Stimulated activated naive B cell treated with anti-CD40 and anti-IgM and Interleukin-4, amounts not matched to agents 10 μg/mL and 1 μg/mL and 100 μg/mL, for 72 hours (primary cell): ENCODE data around the gene DNM1.
"Not testable (repeated sequence)": the region's sequence is repeated elsewhere in the genome, so short reads cannot be mapped to it uniquely, and the experiment has no call there.

Experiments used
- ATAC-seq, 2 donors: fragments of 150-1000 bp; cut with Tn5 transposase; replicated peaks; 2 replicates each; pipeline ENCODE4 v1.10.0; 2021; ENCODE audit warnings: moderate library complexity in 1 of 2
- DNase-seq: peaks from one replicate; pipeline ENCODE4 v3.0.0; 2021
- H3K27ac Mint-ChIP-seq: one replicate; pipeline ENCODE4 v1.8.0; 2022; ENCODE audit warnings: mild to moderate bottlenecking, mixed read lengths
- H3K27me3 Mint-ChIP-seq, 2 donors: one replicate each; pipeline ENCODE4 v1.8.0; 2022; ENCODE audit warnings: mixed read lengths in 2 of 2
- H3K36me3 Mint-ChIP-seq, 2 donors: one replicate each; pipeline ENCODE4 v1.8.0; 2022; ENCODE audit warnings: mixed read lengths in 2 of 2, mild to moderate bottlenecking in 1 of 2
- H3K4me1 Mint-ChIP-seq, 2 donors: one replicate each; pipeline ENCODE4 v1.8.0; 2022; ENCODE audit warnings: mixed read lengths in 2 of 2, mild to moderate bottlenecking in 1 of 2
- H3K4me3 Mint-ChIP-seq, 2 donors: one replicate each; pipeline ENCODE4 v1.8.0; 2022; ENCODE audit warnings: mild to moderate bottlenecking in 2 of 2, mixed read lengths in 2 of 2, moderate library complexity in 1 of 2
- H3K9me3 Mint-ChIP-seq, 2 donors: one replicate each; pipeline ENCODE4 v1.8.0; 2022; ENCODE audit warnings: mixed read lengths in 2 of 2, mild to moderate bottlenecking in 1 of 2

The DNM1 gene

DNA sequence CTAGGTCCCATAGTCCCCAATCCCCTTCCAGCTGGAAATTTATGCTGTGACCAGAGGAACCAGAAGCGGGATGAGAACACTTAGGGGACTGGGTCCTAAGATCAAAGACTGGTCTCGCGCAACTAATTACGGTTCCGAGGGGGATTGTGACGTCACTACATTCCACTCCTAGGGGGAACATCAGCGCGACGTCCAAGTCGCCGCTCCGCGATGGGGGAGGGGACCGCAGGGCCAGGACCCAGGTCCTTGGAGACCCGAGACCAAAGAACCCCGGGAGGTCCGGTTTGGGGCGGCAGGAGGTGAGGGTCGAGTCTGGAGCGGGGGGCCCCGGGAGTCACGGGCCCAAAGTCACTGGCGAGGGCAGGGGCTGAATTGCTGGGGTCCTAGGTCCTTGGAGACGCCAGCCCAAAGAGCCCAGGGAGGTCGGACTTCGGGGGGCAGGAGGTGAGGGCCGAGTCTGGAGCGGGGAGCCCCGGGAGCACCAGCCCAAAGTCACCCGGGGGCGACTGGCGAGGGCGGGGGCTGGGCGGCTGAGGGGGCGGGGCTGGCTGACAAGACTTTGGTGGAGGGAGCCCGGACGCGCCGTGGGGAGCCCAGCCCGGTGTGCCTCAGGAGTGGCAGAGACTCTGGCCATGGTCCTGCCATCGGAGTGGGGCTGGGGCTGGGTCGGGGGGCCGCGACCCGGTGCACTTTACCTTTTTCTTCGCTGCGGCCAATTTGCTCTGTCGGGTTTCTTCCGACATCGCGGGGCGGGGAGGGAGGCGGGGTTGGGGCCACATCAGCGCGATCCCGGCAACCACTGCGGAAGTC is 72.2 kb downstream of the DNM1 start, which contains the start of gene GOLGA2:
TSS of gene GOLGA2 (minus strand) at position 810 of the 810 bp plus-strand sequence. CDS start at position 779, 31 bp downstream.
- H3K36me3 Mint-ChIP-seq = peaks cover 24 to 44% of the 10 kb centered on the region in 2 donors
- no peaks in the 10 kb centered on the region for H3K9me3 Mint-ChIP-seq
- H3K4me3 Mint-ChIP-seq = peak within 1 kb of the TSS; percentile 94 to 98
- ATAC-seq (peak; percentile 70 to 72), DNase-seq (peak; percentile 17)
- H3K4me1 Mint-ChIP-seq = peaks cover 26 to 38% of the 10 kb centered on the region in 2 donors
- peak within 1 kb of the TSS; percentile 98 for H3K27ac Mint-ChIP-seq
- no peaks in the 10 kb centered on the region for H3K27me3 Mint-ChIP-seq

DNA sequence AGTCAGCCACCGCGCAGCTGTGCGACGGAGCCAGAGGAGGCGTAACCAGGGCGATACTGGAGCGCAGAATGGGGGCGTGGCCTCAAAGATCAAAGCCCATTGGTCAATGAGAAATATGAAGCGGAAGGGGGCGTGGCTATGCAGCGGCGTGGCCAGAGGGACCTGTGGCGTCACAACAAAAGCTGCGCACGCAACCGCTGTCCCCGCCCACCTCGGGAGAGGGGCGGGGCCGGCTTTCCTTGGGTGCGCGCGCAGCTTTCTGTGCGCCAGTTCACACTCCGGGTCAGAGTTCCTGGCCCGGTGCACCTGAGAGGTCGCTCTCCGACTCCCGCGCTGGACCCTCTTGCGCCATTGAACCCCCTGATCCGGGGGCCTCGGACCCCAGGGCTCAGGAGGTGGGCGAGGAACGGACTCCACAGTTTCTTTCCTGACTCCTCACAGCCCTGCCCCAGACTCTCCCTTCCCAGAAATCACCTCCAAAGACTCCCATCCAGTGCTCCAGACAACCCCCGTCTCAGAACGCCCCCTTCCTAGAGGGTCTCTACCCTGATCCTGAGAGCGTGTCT is 72.9 kb downstream of the DNM1 start, which contains the start of gene SWI5:
TSS of gene SWI5 (plus strand) at position 269 of the 566 bp plus-strand sequence.
- Mint-ChIP-seq H3K4me1 (peaks cover 26 to 38% of the 10 kb centered on the region in 2 donors), H3K27me3 (no peaks in the 10 kb centered on the region), H3K27ac (peak within 1 kb of the TSS; percentile 98), H3K36me3 (peaks cover 24 to 42% of the 10 kb centered on the region in 2 donors), H3K9me3 (no peaks in the 10 kb centered on the region), H3K4me3 (peak within 1 kb of the TSS; percentile 94 to 98)
- ATAC-seq (peak; percentile 98 to 99), DNase-seq (peak; percentile 99)

DNA sequence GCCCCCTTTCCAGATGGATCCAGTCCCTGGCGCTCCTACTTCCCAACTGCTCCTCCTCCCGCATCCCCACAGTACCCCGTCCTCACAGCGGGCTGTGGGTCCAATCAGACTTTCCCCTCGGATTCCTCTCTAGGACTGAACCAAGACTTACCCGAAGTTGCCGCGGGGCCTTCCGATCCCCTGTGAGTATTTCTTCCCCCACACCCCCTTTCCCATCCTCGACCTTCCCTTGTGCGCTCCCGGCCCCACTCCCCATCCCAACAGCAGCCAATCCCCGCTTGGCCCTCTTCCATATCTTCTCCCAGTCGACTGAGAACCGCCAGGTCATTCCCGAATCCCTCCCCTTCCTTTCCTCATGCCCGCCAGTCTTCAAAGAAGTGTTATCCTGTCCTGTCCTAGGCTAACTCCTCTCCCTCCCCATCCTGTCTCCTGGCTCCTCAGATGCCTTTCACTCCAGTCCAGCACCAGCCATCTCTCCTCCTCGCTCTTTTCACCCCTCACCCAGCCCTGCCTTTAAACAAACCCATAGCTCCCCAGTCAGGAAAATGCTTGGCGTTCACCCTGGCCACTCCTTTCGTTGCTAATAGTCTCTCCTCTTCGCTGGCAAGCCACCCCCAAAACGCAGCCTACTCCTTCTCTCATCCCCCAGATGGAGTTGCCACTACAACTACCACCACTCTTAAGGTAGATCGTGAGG is 73.5 kb downstream of the DNM1 start:
- H3K4me1 Mint-ChIP-seq = peaks cover 24 to 38% of the 10 kb centered on the region in 2 donors
- H3K27me3 Mint-ChIP-seq = no peaks in the 10 kb centered on the region
- no peak for DNase-seq
- peaks cover 20 to 40% of the 10 kb centered on the region in 2 donors for H3K36me3 Mint-ChIP-seq
- ATAC-seq = no peak
- peak overlapping the region; percentile 94 to 98 for H3K4me3 Mint-ChIP-seq
- no peaks in the 10 kb centered on the region for H3K9me3 Mint-ChIP-seq
- H3K27ac Mint-ChIP-seq = peak overlapping the region; percentile 98

DNA sequence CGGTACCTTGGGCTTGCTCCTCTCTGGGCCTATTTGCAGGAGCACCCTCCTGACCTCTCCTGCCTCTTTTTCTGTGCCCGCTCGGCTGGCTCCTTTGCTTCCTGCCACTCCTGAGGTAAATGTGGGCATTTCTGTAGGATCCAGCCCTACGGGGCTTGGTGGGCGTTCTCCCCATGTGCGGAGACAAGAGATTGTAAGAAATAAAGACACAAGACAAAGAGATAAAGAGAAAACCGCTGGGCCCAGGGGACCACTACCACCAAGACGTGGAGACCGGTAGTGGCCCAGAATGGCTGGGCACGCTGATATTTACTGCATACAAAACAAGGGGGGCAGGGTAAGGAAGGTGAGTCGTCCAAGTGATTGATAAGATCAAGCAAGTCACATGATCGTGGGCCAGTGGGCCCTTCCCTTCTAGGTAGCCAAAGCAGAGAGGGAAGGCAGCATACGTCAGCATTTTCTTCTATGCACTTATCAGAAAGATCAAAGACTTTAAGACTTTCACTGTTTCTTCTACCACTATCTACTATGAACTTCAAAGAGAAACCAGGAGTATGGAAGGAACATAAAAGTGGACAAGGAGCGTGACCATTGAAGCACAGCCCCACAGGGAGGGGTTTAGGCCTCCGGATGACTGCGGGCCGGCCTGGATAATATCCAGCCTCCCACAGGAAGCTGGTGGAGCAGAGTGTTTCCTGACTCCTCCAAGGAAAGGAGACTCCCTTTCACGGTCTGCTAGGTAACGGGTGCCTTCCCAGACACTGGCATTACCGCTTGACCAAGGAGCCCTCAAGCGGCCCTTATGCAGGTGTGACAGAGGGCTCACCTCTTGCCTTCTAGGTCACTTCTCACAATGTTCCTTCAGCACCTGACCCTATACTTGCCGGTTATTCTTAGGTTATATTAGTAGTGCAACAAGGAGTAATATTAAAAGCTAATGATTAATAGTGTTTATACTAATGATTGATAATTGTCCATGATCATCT is 76.2 kb downstream of the DNM1 start:
- H3K27me3 Mint-ChIP-seq, H3K27ac Mint-ChIP-seq, H3K9me3 Mint-ChIP-seq, ATAC-seq, H3K4me3 Mint-ChIP-seq, DNase-seq: not testable (repeated sequence)
- Mint-ChIP-seq H3K4me1 (peaks cover 24 to 32% of the 10 kb centered on the region in 2 donors), H3K36me3 (peaks cover 11 to 29% of the 10 kb centered on the region in 2 donors)

DNA sequence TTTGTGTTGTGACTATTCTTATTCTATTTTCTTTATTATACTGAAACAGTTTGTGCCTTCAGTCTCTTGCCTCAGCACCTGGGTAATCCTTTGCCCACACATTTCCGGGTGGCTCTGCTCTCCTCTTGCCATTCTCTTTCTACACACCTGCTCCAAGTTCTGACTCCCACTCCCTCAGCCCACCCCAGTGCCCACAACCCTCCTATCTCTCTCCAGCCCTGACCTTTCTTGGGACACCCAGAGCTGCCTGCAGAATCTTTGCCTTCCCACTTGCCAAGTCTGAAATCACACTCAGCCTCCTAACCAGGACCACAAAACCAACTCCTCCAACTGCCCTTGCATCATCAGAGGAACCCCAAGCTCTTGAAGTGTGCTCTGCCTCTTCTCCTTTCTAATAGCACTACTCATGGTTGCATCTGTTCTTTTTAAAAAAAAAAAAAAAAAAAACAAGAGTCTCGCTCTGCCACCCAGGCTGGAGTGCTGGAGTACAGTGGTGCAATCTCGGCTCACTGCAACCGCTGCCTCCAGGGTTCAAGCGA is 77.0 kb downstream of the DNM1 start:
- H3K27ac Mint-ChIP-seq = no peak overlapping the region

DNA sequence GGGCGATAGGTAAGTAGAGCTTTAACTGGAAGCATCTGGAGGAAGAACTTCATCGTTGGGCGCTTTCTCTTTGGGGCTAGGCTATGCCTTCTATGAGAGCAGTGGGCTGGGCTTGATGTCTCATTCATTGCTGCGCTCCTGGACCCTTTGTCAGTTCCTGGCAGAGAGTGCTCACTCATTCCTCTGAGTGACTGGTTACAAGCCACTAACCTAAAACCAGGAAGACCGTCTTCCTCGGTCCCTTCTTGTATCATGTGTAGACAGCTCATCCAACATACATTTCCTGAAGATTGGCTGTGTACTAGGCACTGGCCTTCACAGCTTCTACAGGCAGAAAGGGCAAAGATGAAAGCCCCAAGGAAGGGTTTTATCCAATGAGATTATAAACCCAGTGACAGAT is 79.3 kb downstream of the DNM1 start:
- Mint-ChIP-seq H3K27ac (no peak overlapping the region), H3K9me3 (no peaks in the 10 kb centered on the region), H3K36me3 (peaks cover 13 to 20% of the 10 kb centered on the region in 2 donors), H3K4me1 (peaks cover 10 to 14% of the 10 kb centered on the region in 2 donors), H3K27me3 (no peaks in the 10 kb centered on the region), H3K4me3 (no peak overlapping the region)
- DNase-seq (no peak), ATAC-seq (no peak)

More for the DNA sequence above, 77.0 kb downstream of the DNM1 start:
- H3K4me3 Mint-ChIP-seq = no peak overlapping the region
- peaks cover 23 to 27% of the 10 kb centered on the region in 2 donors for H3K4me1 Mint-ChIP-seq
- H3K27me3 Mint-ChIP-seq = no peaks in the 10 kb centered on the region
- ATAC-seq (no peak), DNase-seq (no peak)
- no peaks in the 10 kb centered on the region for H3K9me3 Mint-ChIP-seq
- H3K36me3 Mint-ChIP-seq = peaks cover 13 to 29% of the 10 kb centered on the region in 2 donors

DNA sequence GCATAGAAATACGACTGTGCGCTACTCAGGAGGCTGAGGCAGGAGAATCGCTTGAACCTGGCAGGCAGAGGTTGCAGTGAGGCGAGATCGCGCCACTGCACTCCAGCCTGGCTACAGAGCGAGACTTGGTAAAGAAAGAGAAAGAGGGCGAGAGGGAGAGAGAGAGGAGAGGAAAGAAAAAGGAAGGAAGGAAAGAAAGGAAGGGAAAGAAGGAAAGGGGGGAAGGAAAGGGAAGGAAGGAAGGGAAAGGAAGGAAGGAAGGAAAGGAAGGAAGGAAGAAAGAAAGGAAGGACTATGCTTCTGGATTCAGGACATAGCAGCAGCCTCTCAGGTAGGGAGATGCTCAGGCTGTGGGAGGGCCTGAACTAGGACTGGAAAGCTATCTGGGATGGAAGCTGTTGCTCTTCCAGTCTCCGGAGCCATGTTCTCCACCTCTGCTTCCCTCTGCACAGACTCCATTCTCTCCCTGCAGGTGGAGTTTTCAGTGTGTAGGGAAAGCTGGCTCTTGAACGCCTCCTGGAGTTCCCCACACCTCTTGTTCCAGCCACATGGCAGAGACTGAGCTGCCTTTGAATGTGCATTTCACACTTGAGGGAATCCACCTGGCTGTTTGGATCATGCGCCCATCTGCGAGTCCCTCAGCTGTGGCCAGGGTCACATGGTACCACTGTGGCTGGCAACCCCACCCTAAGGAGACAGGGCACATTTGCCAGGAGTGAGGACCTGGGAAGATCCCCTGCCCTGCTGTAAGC is 82.0 kb downstream of the DNM1 start:
- Mint-ChIP-seq H3K27ac (peak overlapping the region; percentile 20), H3K9me3 (no peaks in the 10 kb centered on the region), H3K4me1 (peaks cover 6 to 7% of the 10 kb centered on the region in 2 donors), H3K36me3 (peaks cover 20 to 30% of the 10 kb centered on the region in 2 donors), H3K4me3 (no peak overlapping the region), H3K27me3 (no peaks in the 10 kb centered on the region)
- ATAC-seq (no peak), DNase-seq (no peak)

DNA sequence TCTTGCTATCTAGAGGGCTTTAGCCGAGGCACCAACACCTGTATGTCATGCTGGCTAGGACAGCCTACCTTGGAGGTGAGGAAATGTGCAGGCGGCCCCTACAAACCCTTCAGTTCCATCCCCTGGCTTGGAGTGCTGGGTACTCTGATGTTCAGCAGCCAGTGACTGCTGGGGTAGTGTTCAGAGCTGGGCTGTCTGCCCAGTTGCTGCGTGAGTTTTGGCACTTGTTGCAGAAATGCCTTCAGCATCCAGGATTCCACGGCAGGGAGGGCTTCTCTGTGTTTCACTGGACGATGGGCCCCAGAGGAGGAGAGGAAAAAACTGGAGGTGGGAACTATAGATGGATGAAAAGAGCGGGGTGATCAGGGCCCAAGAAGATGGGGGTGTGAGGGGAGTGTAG is 83.3 kb downstream of the DNM1 start:
- Mint-ChIP-seq H3K27ac (peak overlapping the region; percentile 59), H3K4me3 (no peak overlapping the region), H3K36me3 (peaks cover 19 to 23% of the 10 kb centered on the region in 2 donors), H3K27me3 (no peaks in the 10 kb centered on the region), H3K4me1 (peaks cover 6 to 7% of the 10 kb centered on the region in 2 donors), H3K9me3 (no peaks in the 10 kb centered on the region)
- DNase-seq (no peak), ATAC-seq (no peak)

DNA sequence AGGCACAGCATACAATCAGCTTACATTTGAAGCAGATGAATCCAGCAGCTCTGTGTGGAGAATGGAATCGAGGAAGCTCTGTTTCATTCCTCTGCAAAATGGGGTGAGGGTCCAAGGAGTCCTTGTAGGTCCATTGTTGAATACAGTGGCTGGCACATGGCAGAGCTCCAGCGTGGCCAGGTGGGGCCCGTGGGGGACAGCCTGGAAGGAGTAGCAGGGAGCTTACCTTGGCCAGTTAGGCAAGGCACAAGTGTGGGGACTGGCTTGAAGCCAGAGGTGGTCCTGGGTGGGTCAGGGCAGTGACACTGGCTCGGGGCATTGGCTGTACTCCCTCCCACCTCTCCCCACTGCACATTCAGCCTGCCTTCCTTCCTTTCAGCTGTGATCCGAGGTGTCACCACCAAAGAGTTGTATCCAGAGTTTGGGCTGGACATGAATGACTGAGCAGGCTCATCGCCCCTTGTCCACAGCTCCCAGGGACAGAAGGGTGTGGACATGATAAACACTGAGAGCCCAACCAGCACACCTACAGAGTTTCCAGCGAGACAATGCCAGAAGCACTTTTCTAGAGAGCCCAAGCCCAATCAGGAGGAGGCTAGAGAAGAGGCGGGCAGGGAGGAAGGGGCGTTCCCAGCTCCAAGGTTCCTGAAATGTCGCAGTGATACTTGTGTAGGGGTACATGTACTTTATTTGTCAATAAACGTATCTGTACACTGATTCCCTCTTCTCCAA is 85.3 kb downstream of the DNM1 start:
- no peaks in the 10 kb centered on the region for H3K27me3 Mint-ChIP-seq
- no peak overlapping the region for H3K27ac Mint-ChIP-seq

DNA sequence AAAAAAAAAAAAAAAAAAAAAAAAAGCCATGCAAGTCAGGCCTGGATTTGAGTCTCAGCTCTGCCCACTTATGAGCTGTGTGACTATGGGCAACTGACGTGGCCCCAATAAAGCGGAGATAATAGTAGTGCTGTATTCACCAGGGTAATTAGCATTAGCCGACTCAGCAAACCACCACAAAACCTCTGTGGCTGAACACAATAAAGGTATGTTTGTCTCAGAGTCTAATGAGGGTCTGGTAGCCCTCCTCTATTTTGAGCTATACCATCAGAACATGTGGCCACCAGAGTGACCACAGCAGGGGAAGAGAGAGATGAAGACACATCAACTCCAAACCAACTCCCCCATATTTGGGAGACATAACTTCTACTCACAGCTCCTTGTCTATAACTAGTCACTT is 88.8 kb downstream of the DNM1 start:
- no peak overlapping the region for H3K4me3 Mint-ChIP-seq
- H3K4me1 Mint-ChIP-seq = peaks cover 0 to 3% of the 10 kb centered on the region in 2 donors
- no peaks in the 10 kb centered on the region for H3K27me3 Mint-ChIP-seq
- H3K9me3 Mint-ChIP-seq = no peaks in the 10 kb centered on the region
- DNase-seq (no peak), ATAC-seq (no peak)
- peaks cover 18 to 21% of the 10 kb centered on the region in 2 donors for H3K36me3 Mint-ChIP-seq
- H3K27ac Mint-ChIP-seq = no peak overlapping the region

More for the DNA sequence above, 85.3 kb downstream of the DNM1 start:
- peaks cover 6 to 7% of the 10 kb centered on the region in 2 donors for H3K4me1 Mint-ChIP-seq
- no peaks in the 10 kb centered on the region for H3K9me3 Mint-ChIP-seq
- H3K4me3 Mint-ChIP-seq = no peak overlapping the region
- H3K36me3 Mint-ChIP-seq = peaks cover 19 to 22% of the 10 kb centered on the region in 2 donors
- DNase-seq = no peak
- no peak for ATAC-seq

DNA sequence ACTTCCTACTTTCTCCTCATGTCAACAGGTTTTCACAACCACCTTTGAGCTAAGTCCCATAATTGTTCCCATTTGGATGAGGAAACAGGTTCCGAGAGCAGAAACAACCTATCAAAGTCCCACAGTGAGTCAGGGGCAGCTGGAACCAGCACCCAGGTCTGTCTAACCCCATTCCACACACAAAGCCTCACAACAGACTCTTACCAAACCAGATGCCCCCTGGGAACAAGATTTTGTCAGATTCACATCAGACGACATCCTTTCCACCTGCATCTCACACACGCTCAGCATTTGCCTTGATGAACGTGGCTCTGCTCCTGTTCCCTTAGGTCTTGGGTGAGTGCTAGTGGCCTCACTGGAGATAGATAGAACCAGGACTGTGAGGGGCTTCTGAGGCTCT is 89.9 kb downstream of the DNM1 start:
- Mint-ChIP-seq H3K36me3 (peaks cover 15 to 16% of the 10 kb centered on the region in 2 donors), H3K27me3 (no peaks in the 10 kb centered on the region), H3K4me3 (no peak overlapping the region), H3K9me3 (no peaks in the 10 kb centered on the region), H3K4me1 (peaks cover 0 to 3% of the 10 kb centered on the region in 2 donors), H3K27ac (no peak overlapping the region)
- no peak for DNase-seq
- no peak for ATAC-seq

DNA sequence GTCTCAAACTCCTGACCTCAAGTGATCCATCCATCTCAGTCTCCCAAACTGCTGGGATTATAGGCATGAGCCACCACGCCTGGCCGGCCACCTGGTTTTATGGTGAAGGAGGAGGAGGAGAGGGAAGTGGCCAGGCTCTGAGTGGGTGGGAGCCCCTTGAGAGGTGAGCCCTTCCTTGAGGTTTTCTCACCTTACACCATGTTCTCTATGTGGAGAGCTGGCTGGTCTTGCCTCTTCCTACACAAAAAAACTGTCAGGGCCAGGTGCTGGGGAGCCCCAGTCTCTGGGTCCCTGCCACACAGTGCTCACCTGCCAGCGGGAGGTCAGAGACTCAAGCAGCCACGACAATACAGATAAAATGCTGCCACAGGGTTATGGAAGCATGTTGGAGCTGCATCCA is 91.0 kb downstream of the DNM1 start:
- Mint-ChIP-seq H3K4me1 (peaks cover 0 to 3% of the 10 kb centered on the region in 2 donors), H3K4me3 (no peak overlapping the region), H3K27ac (no peak overlapping the region), H3K9me3 (no peaks in the 10 kb centered on the region), H3K36me3 (peaks cover 5 to 7% of the 10 kb centered on the region in 2 donors), H3K27me3 (no peaks in the 10 kb centered on the region)
- no peak for DNase-seq
- ATAC-seq = no peak
